SK-N-SH (cell line): ENCODE results near the gene ABHD2.

Experiments used
- FOXJ3 ChIP-seq: sonication (generic); formaldehyde crosslinking; IDR thresholded peaks from 2 replicates; pipeline ENCODE4 v1.5.1; 2020; ENCODE audit warnings: mild to moderate bottlenecking, missing genetic modification reagents
- RCOR1 ChIP-seq: fragments of 150-350 bp; IDR thresholded peaks from 2 replicates; pipeline ENCODE4 v1.6.1; 2017; ENCODE audit warnings: antibody characterized with exemption, low read length
- YY1 ChIP-seq: IDR thresholded peaks from 2 replicates; pipeline ENCODE4 v1.4.0; 2012; ENCODE audit warnings: low read depth, mild to moderate bottlenecking
- TF ChIP-seq, protein P1 (sequence below): fragments of 200-600 bp; sonication (generic); IDR thresholded peaks from 2 replicates; pipeline ENCODE4 v1.6.1; 2017; ENCODE audit warnings: antibody characterized with exemption, mild to moderate bottlenecking, moderate library complexity

DNA sequence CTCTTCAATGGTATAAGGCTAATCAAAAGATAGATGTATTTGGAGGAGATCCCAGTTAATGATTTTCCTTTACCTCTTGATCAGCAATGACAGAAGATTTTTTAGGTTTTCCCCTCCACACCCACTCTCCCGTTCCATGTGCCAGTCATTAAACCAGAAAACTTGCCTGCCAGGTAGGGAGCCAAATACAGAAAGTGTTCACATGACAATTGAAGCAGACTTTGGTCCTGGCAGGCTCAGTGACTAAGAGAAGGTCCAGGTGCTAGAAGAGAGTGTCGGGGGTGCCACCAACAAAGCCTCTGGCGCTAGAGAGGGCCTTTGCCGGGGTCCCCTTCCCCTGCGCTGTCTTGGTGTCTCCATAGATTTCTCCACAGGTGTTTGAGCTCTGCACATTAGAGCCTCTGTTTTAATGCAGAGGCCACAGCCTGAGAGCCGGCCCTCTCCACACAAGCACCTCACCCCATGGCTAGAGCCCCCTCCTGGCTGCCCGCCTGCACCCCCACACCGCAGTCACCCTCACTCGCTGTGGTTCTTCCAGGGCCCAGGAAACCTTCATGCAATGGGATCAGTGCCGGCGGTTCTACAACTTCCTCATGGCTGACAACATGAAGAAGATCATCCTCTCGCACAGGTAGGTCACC lies 96.8 kb downstream of the ABHD2 start:
- TF ChIP-seq, protein P1, sequence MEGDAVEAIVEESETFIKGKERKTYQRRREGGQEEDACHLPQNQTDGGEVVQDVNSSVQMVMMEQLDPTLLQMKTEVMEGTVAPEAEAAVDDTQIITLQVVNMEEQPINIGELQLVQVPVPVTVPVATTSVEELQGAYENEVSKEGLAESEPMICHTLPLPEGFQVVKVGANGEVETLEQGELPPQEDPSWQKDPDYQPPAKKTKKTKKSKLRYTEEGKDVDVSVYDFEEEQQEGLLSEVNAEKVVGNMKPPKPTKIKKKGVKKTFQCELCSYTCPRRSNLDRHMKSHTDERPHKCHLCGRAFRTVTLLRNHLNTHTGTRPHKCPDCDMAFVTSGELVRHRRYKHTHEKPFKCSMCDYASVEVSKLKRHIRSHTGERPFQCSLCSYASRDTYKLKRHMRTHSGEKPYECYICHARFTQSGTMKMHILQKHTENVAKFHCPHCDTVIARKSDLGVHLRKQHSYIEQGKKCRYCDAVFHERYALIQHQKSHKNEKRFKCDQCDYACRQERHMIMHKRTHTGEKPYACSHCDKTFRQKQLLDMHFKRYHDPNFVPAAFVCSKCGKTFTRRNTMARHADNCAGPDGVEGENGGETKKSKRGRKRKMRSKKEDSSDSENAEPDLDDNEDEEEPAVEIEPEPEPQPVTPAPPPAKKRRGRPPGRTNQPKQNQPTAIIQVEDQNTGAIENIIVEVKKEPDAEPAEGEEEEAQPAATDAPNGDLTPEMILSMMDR: no peak
- no peak for TF ChIP-seq RCOR1
- no peak for TF ChIP-seq FOXJ3
- no peak for TF ChIP-seq YY1
